Erythroblast (primary cell): ENCODE measurements around the gene CYP11A1.

Experiments used
- GATA1 ChIP-seq: IDR thresholded peaks from 2 replicates; pipeline ENCODE4 v1.6.1; 2011; ENCODE audit warnings: low read depth, mild to moderate bottlenecking, control low read depth, low read length, moderate library complexity
- POLR2A ChIP-seq: IDR thresholded peaks from 2 replicates; pipeline ENCODE4 v1.6.1; 2011; ENCODE audit warnings: mild to moderate bottlenecking, low read length

DNA sequence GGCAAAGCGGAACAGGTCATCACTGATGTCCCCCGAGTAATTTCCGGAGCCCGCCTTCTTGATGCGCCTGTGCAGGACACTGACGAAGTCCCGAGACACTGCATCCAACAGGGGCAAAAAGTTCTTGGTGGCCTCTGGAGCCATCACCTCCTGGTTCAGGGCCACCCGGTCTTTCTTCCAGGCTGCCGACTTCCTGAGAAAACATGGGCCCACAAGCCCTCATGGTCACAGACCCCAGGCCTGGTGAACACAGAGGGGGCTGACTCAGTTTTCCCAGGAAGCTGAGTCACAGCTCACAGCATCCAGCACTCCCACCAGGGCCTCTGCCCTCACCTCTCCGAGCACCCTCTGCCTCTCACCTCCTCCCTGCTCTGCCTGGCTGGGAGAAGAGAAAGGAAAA is 22.4 kb downstream of the CYP11A1 start:
- TF ChIP-seq POLR2A (no peak), GATA1 (no peak)
